ENCODE results near the gene IFT22. TPM values are rescaled to one million over a fixed set of nuclear protein-coding genes. Genes with fewer than 3 reads are reported as not detected.

IFT22 gene
- total RNA-seq, 4 donors from 2014 or later: 6.8 to 15.3 (median 11.7) TPM

- Histone ChIP-seq H3K4me3 (no peak overlapping the region), H3K4me1 (peaks cover 22% of the 10 kb centered on the region), H3K36me3 (no peaks in the 10 kb centered on the region), H3K9me3 (no peaks in the 10 kb centered on the region), H3K27me3 (peaks cover 72% of the 10 kb centered on the region), H3K27ac (no peak overlapping the region)
- WGBS: 90% methylated on average over 9 of the region's 9 CpGs
- no peak for TF ChIP-seq EP300 (IDR thresholded peaks at IDR 0.05)
- no peak for TF ChIP-seq POLR2AphosphoS5 (IDR thresholded peaks at IDR 0.05)
- TF ChIP-seq POLR2A (IDR thresholded peaks at IDR 0.05): no peak
- no peak for TF ChIP-seq CTCF (IDR thresholded peaks at IDR 0.05)
- DNase-seq (ENCODE audit: low spot score in 2 of 2): no peak
These were observed 15.3 kb downstream of the IFT22 start for GRCh38 chr7:101306307-101306706.

GRCh38 chr7:101303102-101303701, 18.4 kb downstream of the IFT22 start:
- no peak overlapping the region for H3K27ac ChIP-seq
- TF ChIP-seq POLR2AphosphoS5 (IDR thresholded peaks at IDR 0.05) (no peak), EP300 (IDR thresholded peaks at IDR 0.05) (no peak), POLR2A (IDR thresholded peaks at IDR 0.05) (no peak), CTCF (IDR thresholded peaks at IDR 0.05) (no peak)
- DNase-seq (ENCODE audit: low spot score in 2 of 2): no peak
- peaks cover 17% of the 10 kb centered on the region for H3K4me1 ChIP-seq
- peaks cover 95% of the 10 kb centered on the region for H3K27me3 ChIP-seq
- H3K36me3 ChIP-seq: no peaks in the 10 kb centered on the region
- H3K4me3 ChIP-seq: peak overlapping the region; percentile 1
- 17% methylated on average over 11 of the region's 40 CpGs for whole genome bisulfite sequencing
- H3K9me3 ChIP-seq: no peaks in the 10 kb centered on the region

DNA sequence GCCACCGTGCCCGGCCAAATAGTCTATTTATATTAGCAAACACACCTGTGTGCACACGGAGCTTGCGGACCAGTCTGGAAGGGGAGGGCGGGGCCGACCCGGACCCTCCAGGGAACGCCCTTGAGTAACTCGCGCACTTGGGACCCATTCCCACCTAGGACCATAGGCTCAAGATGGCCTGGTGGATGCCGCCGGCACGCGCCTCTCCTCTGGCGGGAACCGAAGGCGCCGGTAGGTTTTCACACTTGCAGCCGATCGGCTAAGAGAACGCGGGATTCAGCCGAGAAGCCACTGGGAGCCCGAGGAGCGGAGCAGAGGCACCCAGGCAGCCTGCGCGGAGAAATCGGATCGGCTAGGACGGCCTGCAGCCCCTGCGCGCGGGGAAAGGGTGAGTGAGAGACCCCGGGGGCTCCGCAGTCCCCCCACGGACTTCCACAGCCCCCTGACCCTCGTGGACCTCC, 18.9 kb downstream of the IFT22 start:
- WGBS: 18% methylated on average over 8 of the region's 37 CpGs
- DNase-seq (ENCODE audit: low spot score in 2 of 2): no peak
- no peaks in the 10 kb centered on the region for H3K36me3 ChIP-seq
- no peaks in the 10 kb centered on the region for H3K9me3 ChIP-seq
- TF ChIP-seq EP300 (IDR thresholded peaks at IDR 0.05): no peak
- TF ChIP-seq CTCF (IDR thresholded peaks at IDR 0.05): no peak
- no peak for TF ChIP-seq POLR2AphosphoS5 (IDR thresholded peaks at IDR 0.05)
- no peak for TF ChIP-seq POLR2A (IDR thresholded peaks at IDR 0.05)
- H3K4me3 ChIP-seq: peak overlapping the region; percentile 1
- peaks cover 95% of the 10 kb centered on the region for H3K27me3 ChIP-seq
- no peak overlapping the region for H3K27ac ChIP-seq
- peaks cover 11% of the 10 kb centered on the region for H3K4me1 ChIP-seq

DNA sequence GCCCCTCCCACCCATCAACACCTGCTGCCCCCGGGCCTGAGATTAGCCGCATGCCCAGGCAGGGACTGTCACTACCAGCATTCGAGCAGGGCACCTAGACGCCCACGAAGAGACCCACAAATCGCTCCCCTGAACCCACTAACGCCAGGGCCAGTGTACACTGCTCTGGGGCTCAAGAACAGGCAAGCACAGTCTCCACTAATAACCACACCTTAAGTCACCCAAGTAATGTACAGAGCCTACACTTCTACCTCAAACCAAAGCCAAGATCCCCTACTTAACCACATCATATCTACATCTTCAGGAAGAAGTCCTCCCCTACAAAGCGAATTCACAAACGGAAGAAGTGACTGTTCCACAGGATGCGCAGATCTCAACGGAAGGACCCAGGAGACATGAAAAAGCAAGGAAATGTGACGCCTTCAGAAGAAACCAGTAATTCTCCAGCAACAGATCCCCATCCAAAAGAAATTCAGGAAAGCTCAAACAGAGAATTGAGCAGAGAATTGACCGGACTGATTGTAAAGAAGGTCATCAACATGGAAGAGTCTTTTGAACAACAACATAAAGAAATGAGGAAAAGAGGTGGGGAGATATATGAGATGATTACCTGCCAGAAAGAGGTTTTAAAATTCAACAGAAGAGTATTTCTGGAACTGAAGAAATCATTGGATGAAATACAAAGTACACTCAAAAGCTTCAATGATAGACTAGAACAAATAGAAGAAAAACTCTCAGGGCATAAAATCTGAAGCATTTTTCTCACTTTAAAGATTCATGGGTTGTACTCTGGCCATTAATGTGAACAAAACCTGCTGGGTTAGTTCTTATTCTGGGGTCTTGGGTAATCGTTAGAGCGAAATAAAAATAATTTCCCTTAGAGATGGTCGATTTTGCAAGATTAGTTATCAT, 20.9 kb downstream of the IFT22 start:
- H3K27me3 ChIP-seq: peaks cover 96% of the 10 kb centered on the region
- no peak for DNase-seq (ENCODE audit: low spot score in 2 of 2)
- no peaks in the 10 kb centered on the region for H3K36me3 ChIP-seq
- H3K4me3 ChIP-seq: no peak overlapping the region
- 76% methylated on average over 11 of the region's 16 CpGs for WGBS
- TF ChIP-seq CTCF (IDR thresholded peaks at IDR 0.05) (no peak), POLR2A (IDR thresholded peaks at IDR 0.05) (no peak), EP300 (IDR thresholded peaks at IDR 0.05) (no peak), POLR2AphosphoS5 (IDR thresholded peaks at IDR 0.05) (no peak)
- H3K4me1 ChIP-seq: peaks cover 10% of the 10 kb centered on the region
- H3K27ac ChIP-seq: no peak overlapping the region
- no peaks in the 10 kb centered on the region for H3K9me3 ChIP-seq

All from suprapubic skin (tissue), 4 donors.